Endometrial microvascular endothelial cells (primary cell): ENCODE data around the gene USP53. TPM values are rescaled to one million over a fixed set of nuclear protein-coding genes. Genes with fewer than 3 reads are reported as not detected.
"Not testable (repeated sequence)": the region's sequence is repeated elsewhere in the genome, so short reads cannot be mapped to it uniquely, and the experiment has no call there.

Experiments used
- in situ Hi-C: cut with HindIII; loops from 2 replicates; pipeline ENCODE4 v1.10.0; 2017; ENCODE audit warnings: low sequenced_read_pairs, low pct_unique_long_range_greater_than_20kb; ENCODE audit errors: inconsistent ontology term
- total RNA-seq: library from RNA; depleted of rRNA; stranded (reverse); fragments of >200 nt; gene quantifications from one replicate; pipeline ENCODE4 v1.2.3, GENCODE V29; 2015; ENCODE audit errors: inconsistent ontology term

The USP53 gene
- total RNA-seq, 1 donor from 2014 or later: 128 TPM

DNA sequence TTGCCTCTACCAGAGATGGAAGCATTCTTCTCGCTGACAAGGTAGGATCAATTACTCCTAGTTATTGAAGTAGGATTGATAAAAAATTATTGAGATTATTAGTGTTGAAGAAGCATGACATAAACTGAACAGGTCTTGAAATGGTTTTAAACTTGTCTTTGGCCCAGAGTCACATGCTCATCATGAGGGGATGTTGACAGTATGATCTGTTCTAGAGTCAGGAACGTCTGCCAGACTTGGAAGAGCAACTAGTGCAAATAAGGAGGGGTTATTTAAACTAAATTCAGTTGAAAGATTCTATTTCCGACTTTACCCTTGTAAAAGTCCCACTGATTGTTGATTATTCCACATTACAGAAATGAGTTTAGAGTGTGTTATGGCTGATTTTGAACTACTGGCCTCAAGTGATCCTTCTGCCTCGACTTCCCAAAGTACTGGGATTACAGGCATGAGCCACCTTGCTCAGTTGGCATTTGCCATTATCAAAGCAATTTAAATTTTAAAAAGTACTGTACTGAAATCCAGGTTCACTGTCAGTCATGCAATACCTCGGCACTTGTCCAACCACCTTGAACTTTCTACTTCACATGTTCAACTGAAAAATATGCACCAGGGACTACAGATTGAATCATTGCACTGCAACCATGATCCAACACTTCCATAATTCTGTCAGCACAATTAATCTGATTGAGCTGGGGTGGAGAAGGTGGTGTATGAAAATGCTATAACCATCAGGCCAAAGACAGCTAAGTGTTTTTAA is 89.7 kb downstream of the USP53 start:
- in situ Hi-C loops: no loop called here

DNA sequence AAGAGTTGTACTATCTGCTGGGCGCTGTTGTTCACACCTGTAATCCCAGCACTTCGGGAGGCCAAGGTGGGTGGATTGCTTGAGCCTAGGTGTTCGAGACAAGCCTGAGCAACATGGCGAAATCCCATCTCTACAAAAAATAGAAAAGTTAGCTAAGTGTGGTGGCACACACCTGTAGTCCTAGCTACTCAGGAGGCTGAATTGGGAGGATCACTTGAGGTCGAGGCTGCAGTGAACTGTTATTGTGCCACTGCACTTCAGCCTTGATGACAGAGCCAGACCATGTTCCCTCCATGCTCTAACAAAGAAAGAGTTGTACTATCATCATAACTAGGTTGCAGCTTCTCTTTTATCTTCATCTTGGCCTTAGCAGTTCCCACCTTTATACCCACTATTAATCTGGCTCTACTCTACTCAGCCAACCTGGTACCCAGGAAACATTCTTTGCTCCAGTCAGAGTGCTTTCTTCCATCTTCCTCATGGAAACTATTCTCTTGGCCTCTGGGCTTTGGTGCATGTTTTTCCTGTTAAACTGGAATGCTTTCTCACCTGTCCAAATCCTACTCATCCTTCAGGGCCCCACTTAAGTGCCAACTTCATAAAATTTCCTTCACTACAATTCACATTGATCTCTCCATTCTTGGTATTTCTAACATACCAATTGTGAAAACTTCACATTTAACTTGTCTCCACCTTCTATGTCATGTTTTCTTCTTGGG is 91.2 kb downstream of the USP53 start:
- in situ Hi-C loops: no loop called here

DNA sequence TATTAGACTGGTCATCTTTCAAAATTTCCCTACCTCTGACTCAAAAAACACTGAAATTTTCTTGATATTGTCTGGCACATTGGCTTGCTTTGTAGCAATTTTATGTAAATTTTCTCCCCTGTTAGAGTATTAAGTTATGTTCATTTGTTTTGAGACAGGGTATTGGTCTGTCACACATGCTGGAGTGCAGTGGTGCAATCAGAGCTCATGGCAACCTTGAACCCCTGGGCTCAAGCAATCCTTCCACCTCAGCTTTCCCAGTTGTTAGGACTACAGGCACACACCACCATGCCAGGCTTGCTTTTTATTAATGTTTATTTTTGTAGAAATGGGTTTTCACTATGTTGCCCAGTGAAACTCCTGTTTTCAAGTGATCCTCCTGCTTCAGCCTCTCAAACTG is 91.9 kb downstream of the USP53 start:
- in situ Hi-C loops: no loop called here

GRCh38 chr4:119307606-119308005 is 95.1 kb downstream of the USP53 start:
- in situ Hi-C loops: no loop called here

DNA sequence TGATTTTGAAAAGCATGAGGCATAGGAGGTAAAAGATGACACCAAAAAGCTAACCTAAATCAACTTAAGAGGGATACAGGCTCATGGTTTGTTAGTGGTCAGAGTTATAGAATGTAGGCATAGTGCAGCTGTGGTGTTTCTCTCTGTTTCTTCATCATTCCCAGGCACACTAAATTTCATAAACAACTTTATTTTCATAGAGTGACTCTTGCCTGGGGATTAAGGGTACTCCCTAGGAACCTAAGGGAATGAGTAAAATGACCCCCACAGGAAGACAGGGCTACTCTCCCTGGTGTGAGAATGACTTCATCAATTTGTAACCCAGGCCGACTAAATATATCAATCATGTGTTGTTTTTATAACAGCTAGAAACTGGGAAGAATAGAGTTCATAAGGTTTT is 98.3 kb downstream of the USP53 start:
- in situ Hi-C loops: no loop called here

- in situ Hi-C loops: no loop called here
Measured at GRCh38 chr4:119313237-119313636, 100.7 kb downstream of the USP53 start.

GRCh38 chr4:119314356-119314755 is 101.8 kb downstream of the USP53 start:
- in situ Hi-C loops: no loop called here

- in situ Hi-C loops: no loop called here
Measured at GRCh38 chr4:119315036-119315435, 102.5 kb downstream of the USP53 start.

GRCh38 chr4:119317990-119318389 is 105.5 kb downstream of the USP53 start:
- in situ Hi-C loops: no loop called here

GRCh38 chr4:119321921-119322687 is 109.6 kb downstream of the USP53 start, which contains the start of gene FABP2:
FABP2 (minus strand) TSS chr4:119322138; CDS start chr4:119322102, 36 bp downstream.
- in situ Hi-C loops: no loop called here

DNA sequence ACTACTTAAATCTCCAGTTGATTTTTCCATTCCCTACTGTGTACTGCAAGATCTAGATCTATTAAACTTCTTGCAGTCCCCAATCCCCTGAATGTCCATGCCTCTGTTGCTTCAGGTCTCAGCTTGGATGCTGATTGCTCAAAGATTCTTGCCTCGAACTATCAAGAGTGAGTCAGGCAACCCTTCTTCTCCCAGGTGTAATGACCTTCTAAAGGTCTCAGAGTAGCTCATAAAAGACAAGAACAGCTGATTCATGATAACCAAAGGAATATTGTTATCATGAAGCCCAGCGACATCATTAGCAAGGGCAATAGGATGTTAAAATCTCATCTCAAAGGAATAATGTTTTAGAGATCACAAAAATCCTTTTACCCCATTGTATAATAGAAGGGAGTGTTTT is 116.2 kb downstream of the USP53 start:
- in situ Hi-C loops: no loop called here

DNA sequence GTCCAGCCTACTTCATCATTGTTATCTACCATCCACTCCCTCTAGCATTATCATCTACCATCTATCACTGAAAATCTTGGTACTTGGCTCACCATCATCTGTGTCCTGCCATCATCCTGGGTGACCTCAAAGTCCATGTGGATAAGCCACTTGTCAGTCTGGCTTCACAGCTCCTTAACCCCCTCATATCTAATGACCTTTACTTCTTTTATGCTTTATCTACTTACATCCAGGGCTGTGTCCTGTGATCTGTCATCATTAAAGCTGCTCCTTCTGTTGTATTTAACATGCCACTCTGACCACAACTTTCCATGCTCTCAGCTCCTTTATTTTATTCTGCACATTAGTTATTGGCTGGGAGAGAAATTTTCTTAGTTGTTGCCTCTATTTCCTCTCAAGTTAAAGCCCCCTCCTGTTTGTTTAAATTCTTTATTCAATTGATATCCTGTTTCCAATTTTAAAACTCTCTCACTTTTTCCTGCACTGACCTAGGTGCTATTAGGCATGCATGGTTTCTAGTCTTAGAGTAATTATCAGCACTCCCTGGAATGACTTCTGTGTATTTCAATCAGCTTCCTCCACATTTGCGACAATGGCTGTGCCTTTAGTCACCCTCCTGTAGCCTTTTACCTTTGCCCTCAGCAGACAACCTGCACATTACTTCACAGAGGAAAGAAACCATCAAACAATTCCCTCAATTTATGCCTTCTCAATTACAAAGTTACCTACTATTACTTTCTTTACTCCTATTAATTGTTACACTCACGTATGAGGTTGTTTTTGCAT is 117.5 kb downstream of the USP53 start:
- in situ Hi-C loops: no loop called here

GRCh38 chr4:119336332-119336979 is 123.9 kb downstream of the USP53 start:
- in situ Hi-C loops: not testable (repeated sequence)

DNA sequence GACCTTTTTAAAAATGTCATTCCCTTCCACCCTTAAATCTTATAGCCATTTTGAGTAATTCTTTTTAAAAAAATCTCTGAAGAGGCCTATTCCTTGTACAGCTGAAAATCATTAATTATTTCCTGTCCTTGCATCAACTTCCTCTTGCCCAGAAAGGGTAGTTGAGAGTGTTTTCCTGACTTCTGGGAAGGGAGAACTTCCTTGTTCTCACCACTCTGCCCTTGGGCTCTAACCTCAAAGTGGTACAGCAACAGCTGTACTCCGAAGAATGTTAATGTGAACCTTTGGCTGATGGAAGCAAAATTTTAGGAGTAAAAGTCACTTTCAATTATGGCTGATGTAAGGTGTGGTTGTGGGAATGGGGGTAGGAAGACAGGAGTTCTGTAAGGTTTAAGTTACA is 124.5 kb downstream of the USP53 start:
- in situ Hi-C loops: no loop called here

DNA sequence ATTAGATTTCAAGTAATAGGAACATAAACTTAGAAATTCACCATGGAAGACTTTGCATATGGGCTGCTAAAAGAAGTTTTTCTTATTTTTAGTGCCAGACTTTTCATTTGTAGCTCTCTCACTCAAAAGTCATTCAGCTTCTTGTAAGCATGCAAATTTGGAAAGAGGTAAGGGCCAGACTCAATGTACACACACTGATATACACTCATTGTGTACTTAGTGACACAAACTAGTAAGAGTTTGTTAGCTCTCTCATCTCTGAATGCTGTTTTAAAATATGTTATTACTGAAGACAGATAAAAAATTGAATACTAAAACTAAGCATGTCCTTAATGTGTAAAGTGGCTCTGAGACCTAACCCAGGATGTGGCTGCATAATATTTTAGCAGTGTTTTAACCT is 127.4 kb downstream of the USP53 start:
- in situ Hi-C loops: not testable (repeated sequence)

DNA sequence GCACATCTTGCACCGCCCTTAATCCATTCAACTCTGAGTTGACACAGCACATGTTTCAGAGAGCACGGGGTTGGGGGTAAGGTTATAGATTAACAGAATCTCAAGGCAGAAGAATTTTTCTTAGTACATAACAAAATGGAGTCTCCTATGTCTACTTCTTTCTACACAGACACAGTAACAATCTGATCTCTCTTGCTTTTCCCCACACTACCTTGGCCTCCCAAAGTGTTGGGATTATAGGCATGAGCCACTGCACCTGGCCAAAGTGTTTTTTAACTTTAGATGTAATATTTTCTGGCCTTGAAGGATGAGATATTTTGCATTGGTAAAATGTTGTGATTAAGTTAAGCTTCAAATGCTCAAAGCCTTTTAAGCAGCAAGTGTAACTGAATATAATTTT is 130.8 kb downstream of the USP53 start:
- in situ Hi-C loops: not testable (repeated sequence)
